CD14-positive monocyte (primary cell): ENCODE results near the gene UBASH3B. TPM values are rescaled to one million over a fixed set of nuclear protein-coding genes. Genes with fewer than 3 reads are reported as not detected.

ENCODE experiments used
- DNase-seq, 3 donors: peaks; one replicate each; pipeline ENCODE4 v3.0.0-alpha.2; 2011 to 2022
- H2AFZ ChIP-seq: 2 replicates; pipeline ENCODE4 v1.6.0; 2012; ENCODE audit warnings: mild to moderate bottlenecking, low read depth, low read length, inconsistent platforms; ENCODE audit not compliant: insufficient read depth, poor library complexity, severe bottlenecking
- H3K27ac ChIP-seq, 2 donors: 1 replicate in 1 of 2; 2 replicates in 1 of 2; pipeline ENCODE4 v1.5.1; 2012 to 2013; ENCODE audit warnings: low read length in 2 of 2, control low read depth in 1 of 2, inconsistent platforms in 1 of 2, low read depth in 1 of 2, mild to moderate bottlenecking in 1 of 2
- H3K27me3 ChIP-seq, 2 donors: one replicate each; pipeline versions ENCODE4 v1.6.0 to v1.6.1; 2011 to 2013; ENCODE audit warnings: low read length in 2 of 2; ENCODE audit not compliant: control insufficient read depth in 2 of 2, insufficient read depth in 2 of 2
- H3K36me3 ChIP-seq, 2 donors: replicated peaks in 1 of 2; 1 replicate in 1 of 2; 2 replicates in 1 of 2; pipeline versions ENCODE4 v1.5.1 to v1.6.1; 2012 to 2013; ENCODE audit warnings: low read length in 2 of 2, control low read depth in 1 of 2, inconsistent platforms in 1 of 2, mild to moderate bottlenecking in 1 of 2; ENCODE audit not compliant: insufficient read depth in 2 of 2, control insufficient read depth in 1 of 2
- H3K4me1 ChIP-seq, 2 donors: 1 replicate in 1 of 2; 2 replicates in 1 of 2; pipeline versions ENCODE4 v1.5.1 to v1.6.1; 2012 to 2013; ENCODE audit warnings: low read length in 2 of 2, control low read depth in 1 of 2, inconsistent platforms in 1 of 2, mild to moderate bottlenecking in 1 of 2, moderate library complexity in 1 of 2; ENCODE audit not compliant: insufficient read depth in 2 of 2, control insufficient read depth in 1 of 2
- H3K4me2 ChIP-seq: replicated peaks from 2 replicates; pipeline ENCODE3; 2012; ENCODE audit warnings: low read length, moderate library complexity, mild to moderate bottlenecking; ENCODE audit not compliant: poor library complexity, severe bottlenecking; ENCODE audit errors: extremely low read depth
- H3K4me3 ChIP-seq, 3 experiments: fragments of 200-600 bp in 1 of 3; sonication (generic) in 1 of 3; replicated peaks in 1 of 3; 1 replicate in 2 of 3; 2 replicates in 1 of 3; pipeline ENCODE4 v1.5.1; 2011 to 2013; ENCODE audit warnings: low read length in 3 of 3, mild to moderate bottlenecking in 3 of 3, control low read depth in 2 of 3, low read depth in 2 of 3, inconsistent platforms in 1 of 3, moderate library complexity in 1 of 3
- H3K79me2 ChIP-seq: 2 replicates; pipeline ENCODE4 v1.6.0; 2012; ENCODE audit warnings: mild to moderate bottlenecking, control low read depth, inconsistent platforms, low read length, moderate library complexity; ENCODE audit not compliant: insufficient read depth
- H3K9ac ChIP-seq: 2 replicates; pipeline ENCODE4 v1.6.0; 2017; ENCODE audit warnings: low read length, mild to moderate bottlenecking; ENCODE audit not compliant: insufficient read depth, poor library complexity, severe bottlenecking
- H3K9me3 ChIP-seq, 2 donors: replicated peaks in 1 of 2; 1 replicate in 1 of 2; 2 replicates in 1 of 2; pipeline versions ENCODE4 v1.5.1 to v1.6.1; 2012 to 2013; ENCODE audit warnings: low read length in 2 of 2, control low read depth in 1 of 2; ENCODE audit not compliant: control insufficient read depth in 1 of 2, insufficient read depth in 1 of 2
- H4K20me1 ChIP-seq: 2 replicates; pipeline ENCODE4 v1.6.0; 2012; ENCODE audit warnings: mild to moderate bottlenecking, low read length, control low read depth, moderate library complexity; ENCODE audit not compliant: insufficient read depth
- H3K27ac Mint-ChIP-seq, 7 donors: one replicate each; pipeline ENCODE4 v1.8.0; 2020; ENCODE audit warnings: mild to moderate bottlenecking in 7 of 7, mixed read lengths in 7 of 7, moderate library complexity in 6 of 7, inconsistent platforms in 2 of 7
- H3K27me3 Mint-ChIP-seq, 3 donors: one replicate each; pipeline ENCODE4 v1.8.0; 2021 to 2022; ENCODE audit warnings: low read depth in 3 of 3, mild to moderate bottlenecking in 3 of 3, mixed read lengths in 3 of 3, moderate library complexity in 3 of 3, inconsistent platforms in 1 of 3
- H3K36me3 Mint-ChIP-seq, 2 donors: one replicate each; pipeline ENCODE4 v1.8.0; 2020; ENCODE audit warnings: mixed read lengths in 2 of 2, inconsistent platforms in 1 of 2, mild to moderate bottlenecking in 1 of 2
- H3K4me1 Mint-ChIP-seq: one replicate; pipeline ENCODE4 v1.8.0; 2020; ENCODE audit warnings: mild to moderate bottlenecking, mixed read lengths
- H3K4me3 Mint-ChIP-seq, 2 donors: one replicate each; pipeline ENCODE4 v1.8.0; 2020; ENCODE audit warnings: mild to moderate bottlenecking in 2 of 2, mixed read lengths in 2 of 2, moderate library complexity in 1 of 2
- H3K9me3 Mint-ChIP-seq, 7 donors: one replicate each; pipeline ENCODE4 v1.8.0; 2020 to 2022; ENCODE audit warnings: mixed read lengths in 7 of 7, mild to moderate bottlenecking in 6 of 7, moderate library complexity in 6 of 7, inconsistent platforms in 2 of 7
- WGBS: methylation state at CpG from one replicate; pipeline ENCODE4 v1.1.5; 2013; ENCODE audit warnings: missing lambda C conversion rate; ENCODE audit not compliant: insufficient coverage; 5-methylcytosine and 5-hydroxymethylcytosine counted together
- intact Hi-C, 2 donors: fragments of 100-400 bp; cut with micrococcal nuclease; formaldehyde crosslinking; loops; one replicate each; pipeline versions ENCODE4 v1.15.0 to v1.15.1; 2023
- polyA plus RNA-seq, 3 donors: library from polyadenylated mRNA; depleted of rRNA in 1 of 3; unstranded in 2 of 3; stranded (reverse) in 1 of 3; fragments of 300-500 nt in 2 of 3; fragments of >200 nt in 1 of 3; fragmentation: Illumina TruSeq in 2 of 3; gene quantifications; 1 replicate in 2 of 3; 2 replicates in 1 of 3; pipeline ENCODE4 v1.2.3, GENCODE V29; 2012 to 2021
- TF ChIP-seq, protein P1 (sequence below): fragments of 200-600 bp; IDR thresholded peaks from one replicate; pipeline ENCODE4 v1.8.0; 2022; ENCODE audit warnings: antibody characterized with exemption, mild to moderate bottlenecking

UBASH3B gene
- polyA plus RNA-seq, 3 donors = 3.3 to 13.5 (median 7.1) TPM

DNA sequence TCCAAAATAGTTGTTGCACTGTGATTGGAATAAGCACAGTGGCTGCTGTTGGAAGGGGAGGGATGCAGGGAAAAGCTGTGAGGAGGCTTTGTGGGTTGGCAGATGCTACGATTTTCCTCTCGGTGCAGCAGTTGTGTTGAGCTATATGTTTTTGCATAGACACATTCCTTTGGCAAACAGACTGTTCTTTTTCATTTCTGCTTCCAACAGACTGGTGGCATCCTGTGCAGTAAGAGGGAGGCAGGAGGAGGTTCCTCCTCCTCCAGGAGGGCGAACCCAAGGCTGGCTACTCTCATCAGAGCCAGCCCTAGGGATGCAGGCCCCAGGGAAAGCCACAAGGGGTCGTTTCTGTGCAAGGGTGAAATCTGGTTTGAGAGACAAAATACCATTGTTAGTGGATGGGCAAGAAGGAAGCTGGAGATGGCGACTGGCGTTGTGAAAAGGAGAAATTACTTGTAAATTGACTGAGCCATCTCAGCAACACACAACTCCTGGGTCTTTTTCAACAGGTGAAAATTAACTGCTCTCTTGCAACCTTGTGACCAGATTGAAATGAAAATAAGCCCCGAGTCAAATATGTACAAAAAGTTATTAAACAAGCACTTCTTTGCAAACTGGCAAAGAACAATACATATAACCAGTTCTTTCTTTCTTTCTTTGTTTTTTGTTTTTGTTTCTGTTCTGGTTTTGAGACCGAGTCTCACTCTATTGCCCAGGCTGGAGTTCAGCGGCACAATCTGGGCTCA is 26.5 kb upstream of the UBASH3B start:
- DNase-seq = peak; percentile 70 to 75 (median 70)
- Mint-ChIP-seq H3K4me1 (peaks cover 14% of the 10 kb centered on the region), H3K27ac (peak overlapping the region in 1 of 7 donors; percentile 46), H3K9me3 (no peaks in the 10 kb centered on the region), H3K4me3 (peak overlapping the region in 1 of 2 donors; percentile 29), H3K27me3 (peaks cover 0 to 10% (median 3%) of the 10 kb centered on the region in 3 donors), H3K36me3 (no peaks in the 10 kb centered on the region)
- Histone ChIP-seq H3K27me3 (no peaks in the 10 kb centered on the region), H3K4me3 (no peak overlapping the region), H3K9ac (no peak overlapping the region), H4K20me1 (no peaks in the 10 kb centered on the region), H3K79me2 (no peaks in the 10 kb centered on the region), H3K36me3 (no peaks in the 10 kb centered on the region), H3K27ac (no peak overlapping the region), H2AFZ (no peak overlapping the region), H3K4me2 (peak overlapping the region; percentile 0), H3K4me1 (peaks cover 0 to 6% of the 10 kb centered on the region in 2 donors), H3K9me3 (no peaks in the 10 kb centered on the region)
- intact Hi-C loops = loop anchor here (1.0 to 10.0 kb wide), 5 partner anchors 126 to 423 kb away; no protein-coding TSS in a partner anchor
- 83% methylated on average over 1 of the region's 9 CpGs for WGBS
- TF ChIP-seq, protein P1, sequence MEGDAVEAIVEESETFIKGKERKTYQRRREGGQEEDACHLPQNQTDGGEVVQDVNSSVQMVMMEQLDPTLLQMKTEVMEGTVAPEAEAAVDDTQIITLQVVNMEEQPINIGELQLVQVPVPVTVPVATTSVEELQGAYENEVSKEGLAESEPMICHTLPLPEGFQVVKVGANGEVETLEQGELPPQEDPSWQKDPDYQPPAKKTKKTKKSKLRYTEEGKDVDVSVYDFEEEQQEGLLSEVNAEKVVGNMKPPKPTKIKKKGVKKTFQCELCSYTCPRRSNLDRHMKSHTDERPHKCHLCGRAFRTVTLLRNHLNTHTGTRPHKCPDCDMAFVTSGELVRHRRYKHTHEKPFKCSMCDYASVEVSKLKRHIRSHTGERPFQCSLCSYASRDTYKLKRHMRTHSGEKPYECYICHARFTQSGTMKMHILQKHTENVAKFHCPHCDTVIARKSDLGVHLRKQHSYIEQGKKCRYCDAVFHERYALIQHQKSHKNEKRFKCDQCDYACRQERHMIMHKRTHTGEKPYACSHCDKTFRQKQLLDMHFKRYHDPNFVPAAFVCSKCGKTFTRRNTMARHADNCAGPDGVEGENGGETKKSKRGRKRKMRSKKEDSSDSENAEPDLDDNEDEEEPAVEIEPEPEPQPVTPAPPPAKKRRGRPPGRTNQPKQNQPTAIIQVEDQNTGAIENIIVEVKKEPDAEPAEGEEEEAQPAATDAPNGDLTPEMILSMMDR = peak; percentile 84

DNA sequence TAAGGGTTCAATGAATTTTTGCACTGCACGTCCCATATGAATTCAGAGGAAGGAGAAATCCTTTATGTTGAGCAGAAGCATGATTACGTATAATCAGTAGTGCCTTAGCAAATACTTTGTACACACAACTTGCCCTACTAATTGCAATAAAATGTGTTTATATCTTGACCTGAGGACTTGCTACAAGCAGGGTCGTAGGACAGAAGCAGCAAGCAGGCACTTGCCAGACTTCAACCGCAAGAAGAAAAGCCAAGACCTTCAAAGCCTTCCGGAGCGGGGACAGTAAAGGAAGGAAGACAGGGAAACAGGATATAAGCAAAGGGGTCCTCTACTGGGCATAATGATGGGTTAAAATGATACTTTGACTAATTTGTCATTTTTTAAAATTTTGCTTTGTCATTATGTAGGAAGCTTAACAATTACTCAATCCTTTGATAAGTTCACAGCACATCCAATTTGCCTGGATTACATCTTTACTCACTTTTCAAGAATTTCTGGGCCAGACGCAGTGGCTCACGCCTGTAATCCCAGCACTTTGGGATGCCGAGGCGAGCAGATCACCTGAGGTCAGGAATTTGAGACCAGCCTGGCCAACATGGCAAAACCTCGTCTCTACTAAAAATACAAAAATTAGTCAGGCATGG is 23.2 kb upstream of the UBASH3B start:
- Histone ChIP-seq H3K27me3 (no peaks in the 10 kb centered on the region), H3K9ac (no peak overlapping the region), H2AFZ (no peak overlapping the region), H3K4me2 (no peak overlapping the region), H3K36me3 (no peaks in the 10 kb centered on the region), H4K20me1 (no peaks in the 10 kb centered on the region), H3K79me2 (no peaks in the 10 kb centered on the region), H3K4me1 (peaks cover 0 to 6% of the 10 kb centered on the region in 2 donors), H3K9me3 (no peaks in the 10 kb centered on the region), H3K4me3 (no peak overlapping the region), H3K27ac (no peak overlapping the region)
- no peak overlapping the region for H3K27ac Mint-ChIP-seq
- WGBS = 86% methylated on average over 2 of the region's 11 CpGs
- peaks cover 0 to 5% (median 3%) of the 10 kb centered on the region in 3 donors for H3K27me3 Mint-ChIP-seq
- H3K4me1 Mint-ChIP-seq = peaks cover 15% of the 10 kb centered on the region
- no peak for DNase-seq
- no peaks in the 10 kb centered on the region for H3K36me3 Mint-ChIP-seq
- TF ChIP-seq, protein P1 = no peak
- H3K9me3 Mint-ChIP-seq = no peaks in the 10 kb centered on the region
- no peak overlapping the region for H3K4me3 Mint-ChIP-seq
- intact Hi-C loops = loop anchor here in 1 of 2 donors (5.0 kb wide), 1 partner anchor 125 kb away; no protein-coding TSS in a partner anchor
